GM18519 (cell line): ENCODE results near the gene ATP1A1.

Source experiments
- ATAC-seq: cut with Tn5 transposase; IDR thresholded peaks from one replicate; pipeline ENCODE4 v1.9.1; 2021; ENCODE audit warnings: mild to moderate bottlenecking, moderate library complexity; ENCODE audit not compliant: unreplicated experiment, low FRiP score

ATP1A1 gene

GRCh38 chr1:116372651-116373430, at the start of gene ATP1A1:
Gene ATP1A1, plus strand, starts transcription at chr1:116373244. Its CDS starts 268 bp downstream, at chr1:116373512.
- ATAC-seq: peak; percentile 47

GRCh38 chr1:116323491-116323890, 49.6 kb upstream of the ATP1A1 start:
- no peak for ATAC-seq

GRCh38 chr1:116324411-116324810, 48.6 kb upstream of the ATP1A1 start:
- ATAC-seq: no peak

GRCh38 chr1:116325104-116325503, 47.9 kb upstream of the ATP1A1 start:
- no peak for ATAC-seq

DNA sequence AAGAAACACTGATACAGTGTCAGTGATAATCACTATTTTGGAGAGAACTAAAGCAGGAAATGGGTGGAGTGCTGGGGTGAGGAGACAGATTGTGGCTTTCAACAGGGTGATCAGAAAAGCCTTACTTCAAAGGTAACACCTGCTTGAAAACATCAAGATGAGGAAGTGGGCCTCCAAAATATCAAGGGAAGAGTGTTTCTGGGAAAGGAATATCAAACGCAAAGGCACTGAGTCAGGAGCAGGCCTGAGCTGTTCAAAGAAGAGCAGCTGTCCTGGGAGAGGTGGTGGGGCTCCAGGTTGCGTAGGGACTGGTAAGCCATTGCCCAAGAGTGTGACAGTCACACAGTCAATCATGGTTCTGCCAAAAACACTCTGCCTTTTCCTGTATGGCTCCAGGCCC, 47.1 kb upstream of the ATP1A1 start:
- ATAC-seq: no peak

DNA sequence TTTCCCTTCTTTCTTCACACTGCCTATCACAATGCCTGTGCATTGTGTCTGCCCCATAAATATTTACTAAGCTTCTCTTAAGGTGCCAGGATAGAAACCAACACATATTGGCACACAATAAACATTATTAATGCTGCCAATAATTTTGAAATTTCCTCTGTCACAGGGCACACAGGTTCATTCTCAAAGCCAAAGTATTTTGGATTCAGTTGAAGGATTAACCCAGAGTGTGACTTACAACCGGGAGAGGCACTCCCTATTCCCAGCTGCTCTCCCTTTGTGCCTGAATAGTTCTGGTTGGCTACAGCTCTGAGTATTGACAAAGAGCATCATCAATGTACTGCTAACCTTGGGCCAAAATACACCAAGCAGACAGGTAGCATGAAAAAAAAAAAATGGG, 46.6 kb upstream of the ATP1A1 start:
- ATAC-seq: no peak

- no peak for ATAC-seq
These were observed 44.4 kb upstream of the ATP1A1 start for GRCh38 chr1:116328671-116329070.

- ATAC-seq: no peak
These were observed 43.3 kb upstream of the ATP1A1 start for GRCh38 chr1:116329524-116330341.

GRCh38 chr1:116330342-116330652, 42.7 kb upstream of the ATP1A1 start:
- no peak for ATAC-seq

DNA sequence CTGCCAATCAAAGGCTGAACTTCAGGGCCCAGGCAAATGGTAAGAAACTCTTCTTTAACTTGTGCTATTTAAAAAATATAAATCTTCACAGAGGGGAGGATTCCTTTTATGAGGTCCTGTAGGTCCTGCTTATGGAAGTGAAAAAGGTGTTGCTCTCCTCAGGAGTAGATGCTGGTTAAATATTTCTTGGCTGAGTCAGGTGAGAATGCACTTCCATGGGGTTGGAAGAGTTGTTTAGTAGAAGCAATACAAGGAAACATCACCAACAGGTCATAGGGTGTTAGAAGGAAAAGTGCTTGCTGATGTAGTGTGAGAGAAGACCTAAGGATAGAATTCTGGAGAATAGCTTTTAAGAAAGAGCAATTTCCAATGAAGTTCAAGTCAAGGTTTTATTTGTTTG, 42.2 kb upstream of the ATP1A1 start:
- ATAC-seq: no peak

GRCh38 chr1:116331523-116331922, 41.5 kb upstream of the ATP1A1 start:
- ATAC-seq: no peak

DNA sequence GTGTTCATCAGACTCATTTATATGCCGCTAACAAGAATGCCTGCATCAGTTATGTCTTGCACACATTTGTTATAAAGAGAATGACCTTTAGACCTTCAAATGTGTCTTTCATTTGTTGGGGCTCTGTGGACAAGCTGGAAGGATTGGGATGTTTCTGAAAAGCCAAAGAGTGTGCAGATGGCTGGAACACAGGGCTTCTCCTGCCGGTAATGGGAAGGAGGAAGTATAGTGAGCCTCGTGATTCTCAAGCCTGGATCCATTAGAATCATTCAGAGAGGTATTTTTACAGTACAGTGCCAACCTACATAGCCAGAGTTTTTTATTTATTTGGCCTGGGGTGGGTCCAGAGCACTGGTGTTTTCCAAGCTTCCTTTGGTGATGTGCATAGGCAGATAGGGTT, 40.6 kb upstream of the ATP1A1 start:
- ATAC-seq: no peak

- no peak for ATAC-seq
These were observed 39.7 kb upstream of the ATP1A1 start for GRCh38 chr1:116333171-116334014.

DNA sequence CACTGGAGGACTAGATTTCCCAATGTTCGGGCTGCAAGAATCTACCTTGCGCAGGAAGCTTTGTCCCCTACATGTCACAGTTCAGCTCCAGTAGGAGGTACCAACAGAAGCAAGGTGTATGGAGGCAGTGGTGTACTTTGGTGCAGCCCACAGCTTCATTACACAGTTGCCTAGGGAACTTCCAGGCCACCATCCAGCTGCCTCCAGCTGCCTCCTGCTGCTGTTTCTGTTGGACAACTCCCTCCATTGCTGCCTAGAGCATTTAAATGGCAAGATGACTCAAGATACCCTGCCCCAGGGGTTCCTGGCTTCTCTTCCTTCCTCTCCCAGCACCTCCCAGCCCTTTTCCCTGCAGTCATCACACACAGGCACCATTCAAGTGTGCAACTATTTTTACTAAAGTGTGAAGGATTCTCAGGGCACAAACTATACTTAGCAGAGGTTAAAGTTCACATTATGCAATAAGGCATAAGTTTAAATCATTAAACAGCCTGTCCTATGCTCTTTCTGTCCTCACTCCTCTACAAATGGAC, 39.0 kb upstream of the ATP1A1 start:
- no peak for ATAC-seq

- ATAC-seq: no peak
These were observed 38.0 kb upstream of the ATP1A1 start for GRCh38 chr1:116334868-116335635.

DNA sequence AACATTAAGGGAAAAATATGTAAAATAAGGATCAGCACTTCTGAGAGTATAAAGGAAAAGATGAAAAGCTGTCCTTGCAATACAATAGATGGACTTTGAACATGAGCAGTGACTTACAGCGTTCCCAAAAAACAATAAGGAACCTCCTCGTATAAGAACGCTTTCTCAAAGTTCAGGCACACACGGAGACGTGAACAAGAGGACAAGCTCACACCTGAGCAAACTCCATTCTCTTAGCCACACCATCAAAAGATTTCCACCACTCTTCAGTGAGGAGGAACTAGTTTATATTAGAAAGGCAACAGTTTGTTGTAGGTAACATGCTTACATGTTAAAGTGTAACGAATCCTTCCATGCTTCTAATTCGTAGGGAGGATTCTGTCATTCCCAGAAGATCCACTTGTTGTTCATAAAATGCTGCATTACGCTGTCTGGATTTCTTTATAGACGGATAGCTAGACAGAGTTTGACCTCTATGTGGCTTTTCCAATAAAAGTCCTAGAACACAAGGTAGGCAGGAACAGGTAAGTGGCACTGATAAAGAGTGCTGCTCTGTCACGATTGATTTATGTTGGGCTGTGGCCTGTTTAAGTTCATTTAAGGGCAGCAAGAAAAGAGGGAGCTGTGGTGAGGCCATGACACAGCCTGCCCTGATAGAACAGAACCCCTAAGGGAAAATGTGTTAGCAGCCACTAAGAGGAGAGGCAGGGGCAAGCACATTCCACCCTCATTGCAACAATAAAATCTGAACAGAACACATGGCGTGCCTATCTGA, 37.0 kb upstream of the ATP1A1 start:
- ATAC-seq: no peak

- no peak for ATAC-seq
These were observed 35.6 kb upstream of the ATP1A1 start for GRCh38 chr1:116337398-116337797.

DNA sequence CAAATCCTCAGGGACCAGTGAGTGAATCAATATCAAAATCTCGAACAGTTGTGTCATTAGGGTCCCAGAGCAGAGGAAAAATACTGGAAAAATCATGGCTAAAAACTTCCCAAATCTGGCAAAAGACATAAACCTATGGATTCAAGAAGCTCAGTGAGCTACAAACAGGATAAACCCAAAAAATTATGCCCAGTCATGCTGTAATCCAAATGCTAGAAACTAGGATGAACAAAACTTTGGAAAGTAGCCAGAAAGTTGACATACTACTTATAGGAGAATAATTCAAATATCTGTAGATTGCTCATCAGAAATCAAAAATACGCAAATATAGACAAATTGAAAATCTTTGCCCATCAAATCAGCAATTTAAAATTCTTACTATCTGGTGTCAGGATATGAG, 34.6 kb upstream of the ATP1A1 start:
- ATAC-seq: no peak

- ATAC-seq: no peak
These were observed 32.4 kb upstream of the ATP1A1 start for GRCh38 chr1:116340506-116341231.
